ENCODE measurements around the gene ATRNL1.

GRCh38 chr10:115854740-115855435, 761.7 kb downstream of the ATRNL1 start:
- no peak for TF ChIP-seq TFCP2L1 (CRISPR knock-in tag; IDR thresholded peaks at IDR 0.05)
- no peak for TF ChIP-seq CTCF (IDR thresholded peaks at IDR 0.05)
- no peak for TF ChIP-seq EP300 (IDR thresholded peaks at IDR 0.05)
- TF ChIP-seq RCOR1 (IDR thresholded peaks at IDR 0.05; ENCODE audit: low read depth, low read length), result no peak

Data from A549 (cell line).